ENCODE data around the gene HS6ST1.

DNA sequence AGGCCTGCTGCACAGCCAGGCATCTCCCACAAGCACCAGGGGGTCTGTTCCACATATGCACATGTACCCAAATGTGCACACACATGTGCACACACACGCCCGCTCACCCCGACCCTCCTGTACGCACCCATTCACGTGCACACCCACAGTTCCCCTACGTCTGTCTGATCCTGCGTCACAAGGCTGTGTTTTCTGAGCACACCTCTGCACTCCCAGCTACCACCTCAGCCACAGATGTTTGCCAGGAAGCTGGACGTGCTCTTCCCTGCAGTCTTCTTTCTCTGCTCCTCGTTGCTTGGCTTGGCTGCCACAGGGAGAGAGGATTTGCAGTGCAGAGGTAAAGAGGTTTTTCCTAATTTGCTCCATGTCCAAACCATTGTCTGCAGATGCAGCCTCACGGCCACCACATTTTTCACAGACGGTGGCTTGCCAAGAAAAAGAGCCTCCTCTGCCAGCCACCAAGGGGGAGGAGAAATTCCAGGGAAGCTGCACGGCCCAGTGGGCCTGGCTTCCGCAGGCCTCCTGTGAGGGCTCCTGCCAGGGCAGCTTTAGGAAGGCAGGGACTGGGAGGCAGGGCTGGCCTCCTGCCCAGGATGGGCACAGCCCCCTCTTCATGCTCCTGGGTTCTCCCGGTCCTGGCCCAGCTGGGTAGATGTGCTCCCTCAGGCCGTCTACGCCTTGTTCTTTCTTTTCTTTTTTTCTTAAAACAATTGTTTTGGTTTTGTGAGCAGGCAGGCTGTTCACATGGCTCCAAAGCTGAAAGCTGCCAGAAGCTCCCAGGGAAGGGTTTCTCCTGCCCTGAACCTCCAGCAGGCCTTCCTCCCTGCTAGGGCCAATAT is 29.3 kb upstream of the HS6ST1 start:
- TF ChIP-seq, protein P1, sequence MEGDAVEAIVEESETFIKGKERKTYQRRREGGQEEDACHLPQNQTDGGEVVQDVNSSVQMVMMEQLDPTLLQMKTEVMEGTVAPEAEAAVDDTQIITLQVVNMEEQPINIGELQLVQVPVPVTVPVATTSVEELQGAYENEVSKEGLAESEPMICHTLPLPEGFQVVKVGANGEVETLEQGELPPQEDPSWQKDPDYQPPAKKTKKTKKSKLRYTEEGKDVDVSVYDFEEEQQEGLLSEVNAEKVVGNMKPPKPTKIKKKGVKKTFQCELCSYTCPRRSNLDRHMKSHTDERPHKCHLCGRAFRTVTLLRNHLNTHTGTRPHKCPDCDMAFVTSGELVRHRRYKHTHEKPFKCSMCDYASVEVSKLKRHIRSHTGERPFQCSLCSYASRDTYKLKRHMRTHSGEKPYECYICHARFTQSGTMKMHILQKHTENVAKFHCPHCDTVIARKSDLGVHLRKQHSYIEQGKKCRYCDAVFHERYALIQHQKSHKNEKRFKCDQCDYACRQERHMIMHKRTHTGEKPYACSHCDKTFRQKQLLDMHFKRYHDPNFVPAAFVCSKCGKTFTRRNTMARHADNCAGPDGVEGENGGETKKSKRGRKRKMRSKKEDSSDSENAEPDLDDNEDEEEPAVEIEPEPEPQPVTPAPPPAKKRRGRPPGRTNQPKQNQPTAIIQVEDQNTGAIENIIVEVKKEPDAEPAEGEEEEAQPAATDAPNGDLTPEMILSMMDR (optimal IDR thresholded peaks at IDR 0.05 in 1 of 3, IDR thresholded peaks at IDR 0.05 in 1 of 3, conservative IDR thresholded peaks at IDR 0.05 in 1 of 3; ENCODE audit: extremely low read depth in 1 of 3, insufficient read depth in 2 of 3, low read length in 3 of 3): no peak
- TF ChIP-seq EZH2 (IDR thresholded peaks at IDR 0.05; ENCODE audit: low read length): no peak
